IMR-90 (cell line): ENCODE results near the gene IL12RB1.

Source experiments
- CEBPB ChIP-seq: IDR thresholded peaks from 2 replicates; pipeline ENCODE4 v1.6.1; 2012; ENCODE audit warnings: low read depth, low read length, improper control_type of control experiment
- CTCF ChIP-seq: conservative IDR thresholded peaks from 2 replicates; pipeline ENCODE4 v1.5.1; 2012; ENCODE audit warnings: mild to moderate bottlenecking, low read depth, low read length, improper control_type of control experiment
- ELK1 ChIP-seq: fragments of 150-350 bp; IDR thresholded peaks from 2 replicates; pipeline ENCODE4 v1.6.1; 2016; ENCODE audit warnings: low read depth, mild to moderate bottlenecking, low read length, moderate library complexity, borderline replicate concordance
- FOS ChIP-seq: fragments of 150-350 bp; IDR thresholded peaks from 2 replicates; pipeline ENCODE4 v1.6.1; 2016; ENCODE audit warnings: low read depth, low read length
- MAFK ChIP-seq: IDR thresholded peaks from 2 replicates; pipeline ENCODE4 v1.6.1; 2012; ENCODE audit warnings: low read depth, low read length, improper control_type of control experiment
- MXI1 ChIP-seq: IDR thresholded peaks from 2 replicates; pipeline ENCODE4 v1.6.1; 2012; ENCODE audit warnings: low read depth, mild to moderate bottlenecking, low read length, moderate library complexity, borderline replicate concordance
- POLR2A ChIP-seq: IDR thresholded peaks from 2 replicates; pipeline ENCODE4 v1.6.1; 2012; ENCODE audit warnings: mild to moderate bottlenecking, low read depth, low read length
- RAD21 ChIP-seq: IDR thresholded peaks from 2 replicates; pipeline ENCODE4 v1.6.1; 2012; ENCODE audit warnings: low read length, improper control_type of control experiment
- RCOR1 ChIP-seq: IDR thresholded peaks from 2 replicates; pipeline ENCODE4 v1.6.1; 2012; ENCODE audit warnings: mild to moderate bottlenecking, low read length, improper control_type of control experiment; ENCODE audit not compliant: insufficient replicate concordance
- SMC3 ChIP-seq: fragments of 150-350 bp; IDR thresholded peaks from 2 replicates; pipeline ENCODE4 v1.6.1; 2016; ENCODE audit warnings: low read depth, mild to moderate bottlenecking, antibody characterized with exemption, low read length, moderate library complexity

GRCh38 chr19:18091217-18091608, 4.5 kb upstream of the IL12RB1 start:
- no peak for TF ChIP-seq SMC3
- TF ChIP-seq CTCF: no peak
- no peak for TF ChIP-seq POLR2A
- TF ChIP-seq MAFK: no peak
- no peak for TF ChIP-seq CEBPB
- TF ChIP-seq MXI1: no peak
- no peak for TF ChIP-seq RCOR1
- no peak for TF ChIP-seq ELK1
- no peak for TF ChIP-seq FOS
- no peak for TF ChIP-seq RAD21
